Fibroblast of lung (primary cell): ENCODE measurements around the gene CCDC18. TPM values are rescaled to one million over a fixed set of nuclear protein-coding genes. Genes with fewer than 3 reads are reported as not detected.
A peak's percentile ranks its signal among the peaks of the same experiment; 100 is the strongest.
"Not testable (repeated sequence)": the region's sequence is repeated elsewhere in the genome, so short reads cannot be mapped to it uniquely, and the experiment has no call there.

Source experiments
- DNase-seq, 2 donors: peaks; one replicate each; pipeline versions ENCODE4 v3.0.0 to v3.0.0-alpha.2; 2010; ENCODE audit warnings: low read depth in 2 of 2
- H2AFZ ChIP-seq: 2 replicates; pipeline ENCODE4 v1.5.1; 2012; ENCODE audit warnings: low read length, control low read depth, inconsistent platforms
- H3K27ac ChIP-seq: 2 replicates; pipeline ENCODE4 v1.5.1; 2011; ENCODE audit warnings: low read length, control low read depth; ENCODE audit not compliant: insufficient read depth
- H3K27me3 ChIP-seq: 2 replicates; pipeline ENCODE4 v1.5.1; 2011; ENCODE audit warnings: mild to moderate bottlenecking, low read length; ENCODE audit not compliant: control insufficient read depth, insufficient read depth
- H3K36me3 ChIP-seq: 2 replicates; pipeline ENCODE4 v1.5.1; 2011; ENCODE audit warnings: low read length; ENCODE audit not compliant: control insufficient read depth, insufficient read depth
- H3K4me1 ChIP-seq: 2 replicates; pipeline ENCODE4 v1.5.1; 2011; ENCODE audit warnings: low read length; ENCODE audit not compliant: control insufficient read depth, insufficient read depth; ENCODE audit errors: extremely low read depth
- H3K4me2 ChIP-seq: 2 replicates; pipeline ENCODE4 v1.5.1; 2011; ENCODE audit warnings: low read length, control low read depth; ENCODE audit not compliant: insufficient read depth; ENCODE audit errors: extremely low read depth
- H3K4me3 ChIP-seq, 4 experiments: fragments of 200-600 bp in 1 of 4; sonication (generic) in 1 of 4; replicated peaks in 1 of 4; 2 replicates each; pipeline ENCODE4 v1.5.1; 2011 to 2016; ENCODE audit warnings: low read length in 4 of 4, low read depth in 3 of 4, mild to moderate bottlenecking in 3 of 4, control low read depth in 2 of 4, inconsistent platforms in 1 of 4, mixed read lengths in 1 of 4; ENCODE audit not compliant: insufficient read depth in 1 of 4; ENCODE audit errors: control extremely low read depth in 1 of 4
- H3K79me2 ChIP-seq: 2 replicates; pipeline ENCODE4 v1.5.1; 2012; ENCODE audit warnings: mild to moderate bottlenecking, low read length, inconsistent platforms; ENCODE audit not compliant: control insufficient read depth, insufficient read depth
- H3K9ac ChIP-seq: 2 replicates; pipeline ENCODE4 v1.5.1; 2011; ENCODE audit warnings: mild to moderate bottlenecking, low read length, control low read depth; ENCODE audit not compliant: insufficient read depth
- H3K9me3 ChIP-seq: 2 replicates; pipeline ENCODE4 v1.5.1; 2012; ENCODE audit warnings: low read depth, low read length; ENCODE audit not compliant: control insufficient read depth, insufficient read depth
- H4K20me1 ChIP-seq: 2 replicates; pipeline ENCODE4 v1.5.1; 2011; ENCODE audit warnings: low read length; ENCODE audit not compliant: control insufficient read depth, insufficient read depth; ENCODE audit errors: extremely low read depth
- CTCF ChIP-seq, 2 donors: IDR thresholded peaks in 1 of 2; conservative IDR thresholded peaks in 1 of 2; 1 replicate in 1 of 2; 2 replicates in 1 of 2; pipeline ENCODE4 v1.5.1; 2011 to 2012; ENCODE audit warnings: low read length in 2 of 2, control low read depth in 1 of 2, inconsistent platforms in 1 of 2, low read depth in 1 of 2, mild to moderate bottlenecking in 1 of 2
- EZH2 ChIP-seq: IDR thresholded peaks from 2 replicates; pipeline ENCODE4 v1.5.1; 2012; ENCODE audit warnings: low read length, control low read depth, mild to moderate bottlenecking; ENCODE audit errors: missing control alignments
- polyA plus RNA-seq, 2 donors: library from polyadenylated mRNA; depleted of rRNA in 1 of 2; stranded (reverse) in 1 of 2; unstranded in 1 of 2; fragments of >200 nt; gene quantifications; 2 replicates each; pipeline ENCODE4 v1.2.1, GENCODE V29; 2011 to 2012; ENCODE audit warnings: missing spikeins in 1 of 2
- total RNA-seq: library from RNA; depleted of rRNA; stranded (reverse); fragments of >200 nt; gene quantifications from 2 replicates; pipeline ENCODE4 v1.2.1, GENCODE V29; 2014

The CCDC18 gene
- total and polyA plus RNA-seq, 2 donors (not counting 1 experiment from before 2014, with no cell fraction given): 3.1 to 15.4 TPM

- Histone ChIP-seq H3K4me3 (no peak overlapping the region), H3K79me2 (no peaks in the 10 kb centered on the region), H3K27me3 (no peaks in the 10 kb centered on the region), H3K9me3 (no peaks in the 10 kb centered on the region), H3K4me1 (no peaks in the 10 kb centered on the region), H3K36me3 (peaks cover 2% of the 10 kb centered on the region), H3K4me2 (no peak overlapping the region), H2AFZ (no peak overlapping the region), H3K9ac (no peak overlapping the region), H3K27ac (no peak overlapping the region), H4K20me1 (no peaks in the 10 kb centered on the region)
- no peak for DNase-seq
- no peak for TF ChIP-seq EZH2
- TF ChIP-seq CTCF (conservative IDR thresholded peaks at IDR 0.05 in 1 of 2, IDR thresholded peaks at IDR 0.05 in 1 of 2; ENCODE audit: low read depth in 1 of 2, low read length in 2 of 2): no peak
These were observed 34.8 kb downstream of the CCDC18 start for GRCh38 chr1:93215322-93215721.

- peak in 1 of 2 donors; percentile 71 for DNase-seq
- peaks cover 3% of the 10 kb centered on the region for H3K36me3 ChIP-seq
- H3K9ac ChIP-seq: no peak overlapping the region
- no peaks in the 10 kb centered on the region for H4K20me1 ChIP-seq
- no peak overlapping the region for H3K4me2 ChIP-seq
- H3K79me2 ChIP-seq: no peaks in the 10 kb centered on the region
- no peak overlapping the region for H2AFZ ChIP-seq
- H3K27ac ChIP-seq: no peak overlapping the region
- TF ChIP-seq EZH2: no peak
- no peak for TF ChIP-seq CTCF (conservative IDR thresholded peaks at IDR 0.05 in 1 of 2, IDR thresholded peaks at IDR 0.05 in 1 of 2; ENCODE audit: low read depth in 1 of 2, low read length in 2 of 2)
- no peaks in the 10 kb centered on the region for H3K4me1 ChIP-seq
- no peak overlapping the region for H3K4me3 ChIP-seq
- H3K9me3 ChIP-seq: no peaks in the 10 kb centered on the region
- no peaks in the 10 kb centered on the region for H3K27me3 ChIP-seq
These were observed 38.9 kb downstream of the CCDC18 start for GRCh38 chr1:93219443-93219842.

GRCh38 chr1:93220716-93221115 lies 40.2 kb downstream of the CCDC18 start:
- H3K27me3 ChIP-seq, H3K36me3 ChIP-seq: not testable (repeated sequence)

More at GRCh38 chr1:93220716-93221115, 40.2 kb downstream of the CCDC18 start:
- H3K4me1 ChIP-seq, H2AFZ ChIP-seq, H3K27ac ChIP-seq, H3K4me3 ChIP-seq, H3K9ac ChIP-seq, H3K79me2 ChIP-seq, H4K20me1 ChIP-seq, DNase-seq, H3K4me2 ChIP-seq, H3K9me3 ChIP-seq: not testable (repeated sequence)
